NCI-H526 (cell line): ENCODE measurements around the gene SRSF10.
"Not testable (repeated sequence)": the region's sequence is repeated elsewhere in the genome, so short reads cannot be mapped to it uniquely, and the experiment has no call there.

Source experiments
- DNase-seq, 2 experiments: peaks; one replicate each; lab custom pipeline; 2025; lab: John Stamatoyannopoulos, UW

SRSF10 gene

GRCh38 chr1:23958810-23959460 lies 21.2 kb downstream of the SRSF10 start:
- peak; percentile 89 to 95 for DNase-seq

GRCh38 chr1:23958040-23958809 lies 21.9 kb downstream of the SRSF10 start:
- not testable (repeated sequence) for DNase-seq

GRCh38 chr1:23957096-23957495 lies 23.0 kb downstream of the SRSF10 start:
- peak; percentile 67 to 80 for DNase-seq

GRCh38 chr1:23953020-23953419 lies 27.1 kb downstream of the SRSF10 start:
- no peak for DNase-seq

- no peak for DNase-seq
Observed at GRCh38 chr1:23947366-23947765, 32.8 kb downstream of the SRSF10 start.

GRCh38 chr1:23936481-23937176 lies 43.5 kb downstream of the SRSF10 start:
- DNase-seq = no peak

GRCh38 chr1:23931491-23931880 lies 48.6 kb downstream of the SRSF10 start:
- no peak for DNase-seq

- DNase-seq = no peak
Observed at GRCh38 chr1:23930861-23931490, 49.2 kb downstream of the SRSF10 start.

GRCh38 chr1:23930270-23930669 lies 49.9 kb downstream of the SRSF10 start:
- DNase-seq = no peak

- no peak for DNase-seq
Observed at GRCh38 chr1:23928789-23929188, 51.3 kb downstream of the SRSF10 start.

- no peak for DNase-seq
Observed at GRCh38 chr1:23927097-23927496, 53.0 kb downstream of the SRSF10 start.

- DNase-seq = no peak
Observed at GRCh38 chr1:23925279-23925678, 54.8 kb downstream of the SRSF10 start.

- no peak for DNase-seq
Observed at GRCh38 chr1:23924601-23925000, 55.5 kb downstream of the SRSF10 start.

- DNase-seq = no peak
Observed at GRCh38 chr1:23923592-23924499, 56.3 kb downstream of the SRSF10 start.

GRCh38 chr1:23922321-23922943 lies 57.7 kb downstream of the SRSF10 start:
- no peak for DNase-seq

- DNase-seq = peak; percentile 69 to 89
Observed at GRCh38 chr1:23916209-23917131, 63.7 kb downstream of the SRSF10 start.

- no peak for DNase-seq
Observed at GRCh38 chr1:23915466-23915865, 64.7 kb downstream of the SRSF10 start.

GRCh38 chr1:23914921-23915320 lies 65.2 kb downstream of the SRSF10 start:
- no peak for DNase-seq
